Smooth muscle cell (in vitro differentiated cells): Measurements from ENCODE around the gene ERAL1. TPM values are rescaled to one million over a fixed set of nuclear protein-coding genes. Genes with fewer than 3 reads are reported as not detected.

Experiments
- DNase-seq: peaks from one replicate; lab custom pipeline; 2025; ENCODE audit not compliant: unreplicated experiment; lab: John Stamatoyannopoulos, UW
- H2AFZ ChIP-seq: fragments of 200-600 bp; sonication (generic); 2 replicates; pipeline ENCODE4 v1.6.0; 2016; ENCODE audit warnings: antibody characterized with exemption, low read depth, mild to moderate bottlenecking
- H3F3A ChIP-seq: fragments of 200-600 bp; sonication (generic); 2 replicates; pipeline ENCODE4 v1.6.0; 2017; ENCODE audit warnings: antibody characterized with exemption, low read depth
- H3K27ac ChIP-seq: fragments of 200-600 bp; sonication (generic); 2 replicates; pipeline ENCODE4 v1.5.1; 2016; ENCODE audit warnings: low read depth, mild to moderate bottlenecking
- H3K27me3 ChIP-seq: fragments of 200-600 bp; sonication (generic); 2 replicates; pipeline ENCODE4 v1.6.1; 2016; ENCODE audit warnings: low read depth, mild to moderate bottlenecking
- H3K36me3 ChIP-seq: fragments of 200-600 bp; sonication (generic); 2 replicates; pipeline ENCODE4 v1.5.1; 2016; ENCODE audit warnings: low read depth
- H3K4me1 ChIP-seq: fragments of 200-600 bp; sonication (generic); 2 replicates; pipeline ENCODE4 v1.5.1; 2016; ENCODE audit warnings: low read depth
- H3K4me2 ChIP-seq: fragments of 200-600 bp; sonication (generic); 2 replicates; pipeline ENCODE4 v1.6.0; 2016; ENCODE audit warnings: mild to moderate bottlenecking
- H3K4me3 ChIP-seq: fragments of 200-600 bp; sonication (generic); 2 replicates; pipeline ENCODE4 v1.5.1; 2016; ENCODE audit warnings: mild to moderate bottlenecking
- H3K79me2 ChIP-seq: fragments of 200-600 bp; sonication (generic); 2 replicates; pipeline ENCODE4 v1.6.0; 2016; ENCODE audit warnings: low read depth, mild to moderate bottlenecking
- H3K9ac ChIP-seq: fragments of 200-600 bp; sonication (generic); 2 replicates; pipeline ENCODE4 v1.6.0; 2016; ENCODE audit warnings: low read depth
- H3K9me3 ChIP-seq: fragments of 200-600 bp; sonication (generic); replicated peaks from 2 replicates; pipeline ENCODE4 v1.5.1; 2016; ENCODE audit warnings: low read depth
- H4K20me1 ChIP-seq: fragments of 200-600 bp; sonication (generic); 2 replicates; pipeline ENCODE4 v1.6.0; 2016; ENCODE audit warnings: low read depth
- CTCF ChIP-seq: fragments of 200-600 bp; sonication (generic); IDR thresholded peaks from 2 replicates; pipeline ENCODE4 v1.5.1; 2017; ENCODE audit warnings: borderline replicate concordance, mild to moderate bottlenecking, antibody characterized with exemption; ENCODE audit not compliant: insufficient read depth, poor library complexity, severe bottlenecking
- whole genome bisulfite sequencing: methylation state at CpG from one replicate; pipeline ENCODE4 v1.1.7; 2016; ENCODE audit warnings: low lambda C conversion rate; 5-methylcytosine and 5-hydroxymethylcytosine counted together
- polyA plus RNA-seq: library from polyadenylated mRNA; unstranded; fragments of >200 nt; fragmentation: Nextera tagmentation; extraction: Ambion mirVana; gene quantifications from 2 replicates; pipeline ENCODE4 v1.2.1, GENCODE V29; 2016
- total RNA-seq: library from RNA; depleted of rRNA; stranded (reverse); fragments of >200 nt; gene quantifications from 2 replicates; pipeline ENCODE4 v1.2.3, GENCODE V29; 2014

ERAL1 gene
- total and polyA plus RNA-seq, 2 experiments from 2014 or later = 30.0 to 59.3 TPM

GRCh38 chr17:28857905-28858800, 3.3 kb downstream of the ERAL1 start:
- Histone ChIP-seq H3F3A (no peaks in the 10 kb centered on the region), H3K4me1 (peaks cover 6% of the 10 kb centered on the region), H3K9ac (no peak overlapping the region), H2AFZ (no peak overlapping the region), H3K9me3 (no peaks in the 10 kb centered on the region), H3K36me3 (no peaks in the 10 kb centered on the region), H3K79me2 (peaks cover 10% of the 10 kb centered on the region), H3K27me3 (no peaks in the 10 kb centered on the region), H3K4me2 (no peak overlapping the region), H3K4me3 (no peak overlapping the region), H3K27ac (no peak overlapping the region), H4K20me1 (no peaks in the 10 kb centered on the region)
- no peak for DNase-seq
- WGBS = 97% methylated on average over 3 of the region's 3 CpGs
- TF ChIP-seq CTCF = no peak

DNA sequence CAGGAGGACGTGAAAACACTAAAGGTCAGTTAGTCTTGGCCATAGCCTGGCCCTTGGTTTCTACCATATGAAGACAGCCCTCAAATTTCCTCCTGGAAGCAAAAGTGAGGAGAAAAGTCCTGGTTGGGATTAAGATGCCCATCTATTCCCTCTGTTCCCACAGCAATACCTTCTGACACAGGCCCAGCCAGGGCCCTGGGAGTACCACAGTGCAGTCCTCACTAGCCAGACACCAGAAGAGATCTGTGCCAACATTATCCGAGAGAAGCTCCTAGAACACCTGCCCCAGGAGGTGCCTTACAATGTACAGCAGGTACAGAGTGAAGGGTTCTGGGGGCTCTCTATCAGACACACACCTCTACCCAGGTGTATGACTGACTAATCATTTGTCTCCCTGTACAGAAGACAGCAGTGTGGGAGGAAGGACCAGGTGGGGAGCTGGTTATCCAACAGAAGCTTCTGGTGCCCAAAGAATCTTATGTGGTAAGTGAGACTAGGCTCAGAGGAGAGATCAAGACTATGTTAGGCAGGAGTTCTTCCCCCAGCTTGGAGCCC, 4.1 kb downstream of the ERAL1 start:
- H3F3A ChIP-seq = no peaks in the 10 kb centered on the region
- peaks cover 10% of the 10 kb centered on the region for H3K79me2 ChIP-seq
- H3K9ac ChIP-seq = no peak overlapping the region
- no peak overlapping the region for H3K27ac ChIP-seq
- H3K9me3 ChIP-seq = no peaks in the 10 kb centered on the region
- no peak for TF ChIP-seq CTCF
- WGBS = 48% methylated on average over 2 of the region's 2 CpGs
- DNase-seq = no peak
- no peaks in the 10 kb centered on the region for H3K36me3 ChIP-seq
- H4K20me1 ChIP-seq = no peaks in the 10 kb centered on the region
- H3K4me2 ChIP-seq = no peak overlapping the region
- no peak overlapping the region for H3K4me3 ChIP-seq
- peaks cover 6% of the 10 kb centered on the region for H3K4me1 ChIP-seq
- H3K27me3 ChIP-seq = no peaks in the 10 kb centered on the region
- no peak overlapping the region for H2AFZ ChIP-seq

DNA sequence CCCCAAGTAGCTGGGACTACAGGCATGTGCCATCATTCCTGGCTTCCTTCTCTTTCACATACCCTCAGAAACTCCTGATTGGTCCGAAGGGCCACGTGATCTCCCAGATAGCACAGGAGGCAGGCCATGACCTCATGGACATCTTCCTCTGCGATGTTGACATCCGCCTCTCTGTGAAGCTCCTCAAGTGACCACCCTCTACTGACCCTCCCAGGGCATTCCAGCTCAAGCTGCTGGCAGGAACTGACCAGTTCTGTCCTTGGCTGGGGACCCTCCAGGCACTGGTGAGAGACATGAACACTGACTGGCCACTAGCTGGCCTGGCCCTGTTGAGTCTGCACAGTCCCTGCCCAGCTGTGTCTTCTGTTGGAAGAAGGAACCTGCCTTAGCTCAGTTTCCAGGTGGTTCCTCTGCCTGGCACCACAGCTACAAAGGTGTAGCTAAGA, 5.6 kb downstream of the ERAL1 start:
- Histone ChIP-seq H4K20me1 (no peaks in the 10 kb centered on the region), H3K4me1 (peaks cover 5% of the 10 kb centered on the region), H3K9me3 (no peaks in the 10 kb centered on the region), H3K27me3 (no peaks in the 10 kb centered on the region), H3K4me2 (no peak overlapping the region), H3K4me3 (no peak overlapping the region), H3F3A (no peaks in the 10 kb centered on the region), H2AFZ (no peak overlapping the region), H3K27ac (no peak overlapping the region), H3K36me3 (no peaks in the 10 kb centered on the region), H3K9ac (no peak overlapping the region), H3K79me2 (peaks cover 5% of the 10 kb centered on the region)
- no peak for DNase-seq
- no peak for TF ChIP-seq CTCF
- WGBS = 97% methylated on average over 4 of the region's 4 CpGs
